ENCODE results near the gene ROCK2. TPM values are rescaled to one million over a fixed set of nuclear protein-coding genes. Genes with fewer than 3 reads are reported as not detected.

The ROCK2 gene
- total and polyA plus RNA-seq, 2 of the 13 experiments (the other 11 are each of a cell fraction or from before 2014, with no cell fraction given) = 38.1 to 119 TPM

- TF ChIP-seq, protein P1, sequence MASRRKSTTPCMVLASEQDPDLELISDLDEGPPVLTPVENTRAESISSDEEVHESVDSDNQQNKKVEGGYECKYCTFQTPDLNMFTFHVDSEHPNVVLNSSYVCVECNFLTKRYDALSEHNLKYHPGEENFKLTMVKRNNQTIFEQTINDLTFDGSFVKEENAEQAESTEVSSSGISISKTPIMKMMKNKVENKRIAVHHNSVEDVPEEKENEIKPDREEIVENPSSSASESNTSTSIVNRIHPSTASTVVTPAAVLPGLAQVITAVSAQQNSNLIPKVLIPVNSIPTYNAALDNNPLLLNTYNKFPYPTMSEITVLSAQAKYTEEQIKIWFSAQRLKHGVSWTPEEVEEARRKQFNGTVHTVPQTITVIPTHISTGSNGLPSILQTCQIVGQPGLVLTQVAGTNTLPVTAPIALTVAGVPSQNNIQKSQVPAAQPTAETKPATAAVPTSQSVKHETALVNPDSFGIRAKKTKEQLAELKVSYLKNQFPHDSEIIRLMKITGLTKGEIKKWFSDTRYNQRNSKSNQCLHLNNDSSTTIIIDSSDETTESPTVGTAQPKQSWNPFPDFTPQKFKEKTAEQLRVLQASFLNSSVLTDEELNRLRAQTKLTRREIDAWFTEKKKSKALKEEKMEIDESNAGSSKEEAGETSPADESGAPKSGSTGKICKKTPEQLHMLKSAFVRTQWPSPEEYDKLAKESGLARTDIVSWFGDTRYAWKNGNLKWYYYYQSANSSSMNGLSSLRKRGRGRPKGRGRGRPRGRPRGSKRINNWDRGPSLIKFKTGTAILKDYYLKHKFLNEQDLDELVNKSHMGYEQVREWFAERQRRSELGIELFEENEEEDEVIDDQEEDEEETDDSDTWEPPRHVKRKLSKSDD (CRISPR knock-in tag; IDR thresholded peaks at IDR 0.05; ENCODE audit: low read depth) = peak; percentile 86
- TF ChIP-seq ZNF343 (CRISPR knock-in tag; IDR thresholded peaks at IDR 0.05) = peak; percentile 30; the same call in 1 of the 2 replicates
- no peak; the same call in 1 of the 2 replicates for TF ChIP-seq RFX5 (IDR thresholded peaks at IDR 0.05; ENCODE audit: low read depth, low read length)
- TF ChIP-seq ZNF589 (CRISPR knock-in tag; conservative IDR thresholded peaks at IDR 0.05) = peak; percentile 68; the same call in 1 of the 2 replicates
- peak; percentile 52; the same call in 1 of the 2 replicates for TF ChIP-seq NFKBIZ (CRISPR knock-in tag; IDR thresholded peaks at IDR 0.05)
- peak; percentile 21; the same call in 1 of the 2 replicates for TF ChIP-seq MAFF (IDR thresholded peaks at IDR 0.05; ENCODE audit: low read depth, low read length)
- peak; percentile 79 for TF ChIP-seq ZNF441 (CRISPR knock-in tag; IDR thresholded peaks at IDR 0.05; ENCODE audit: borderline replicate concordance)
- TF ChIP-seq ZBTB7B (CRISPR knock-in tag; IDR thresholded peaks at IDR 0.05) = peak; percentile 94
- no peak; the same call in 1 of the 2 replicates for TF ChIP-seq GTF3A (CRISPR knock-in tag; conservative IDR thresholded peaks at IDR 0.05)
- TF ChIP-seq ZNF329 (CRISPR knock-in tag; IDR thresholded peaks at IDR 0.05; ENCODE audit: low read depth) = peak; percentile 86; the same call in 1 of the 2 replicates
- TF ChIP-seq ZBTB46 (CRISPR knock-in tag; IDR thresholded peaks at IDR 0.05; ENCODE audit: borderline replicate concordance) = peak; percentile 99
- peak; percentile 29; the same call in 1 of the 2 replicates for TF ChIP-seq ZC3H13 (CRISPR knock-in tag; IDR thresholded peaks at IDR 0.05)
- no peak; the same call in 1 of the 2 replicates for TF ChIP-seq ZNF567 (CRISPR knock-in tag; IDR thresholded peaks at IDR 0.05; ENCODE audit: borderline replicate concordance)
- peak; percentile 60; the same call in 1 of the 2 replicates for TF ChIP-seq YEATS2 (CRISPR knock-in tag; IDR thresholded peaks at IDR 0.05; ENCODE audit: borderline replicate concordance)
- TF ChIP-seq, protein P2, sequence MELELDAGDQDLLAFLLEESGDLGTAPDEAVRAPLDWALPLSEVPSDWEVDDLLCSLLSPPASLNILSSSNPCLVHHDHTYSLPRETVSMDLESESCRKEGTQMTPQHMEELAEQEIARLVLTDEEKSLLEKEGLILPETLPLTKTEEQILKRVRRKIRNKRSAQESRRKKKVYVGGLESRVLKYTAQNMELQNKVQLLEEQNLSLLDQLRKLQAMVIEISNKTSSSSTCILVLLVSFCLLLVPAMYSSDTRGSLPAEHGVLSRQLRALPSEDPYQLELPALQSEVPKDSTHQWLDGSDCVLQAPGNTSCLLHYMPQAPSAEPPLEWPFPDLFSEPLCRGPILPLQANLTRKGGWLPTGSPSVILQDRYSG (CRISPR knock-in tag; IDR thresholded peaks at IDR 0.05) = no peak
- TF ChIP-seq NCOA2 (CRISPR knock-in tag; IDR thresholded peaks at IDR 0.05) = peak; percentile 88
- TF ChIP-seq, protein P3, sequence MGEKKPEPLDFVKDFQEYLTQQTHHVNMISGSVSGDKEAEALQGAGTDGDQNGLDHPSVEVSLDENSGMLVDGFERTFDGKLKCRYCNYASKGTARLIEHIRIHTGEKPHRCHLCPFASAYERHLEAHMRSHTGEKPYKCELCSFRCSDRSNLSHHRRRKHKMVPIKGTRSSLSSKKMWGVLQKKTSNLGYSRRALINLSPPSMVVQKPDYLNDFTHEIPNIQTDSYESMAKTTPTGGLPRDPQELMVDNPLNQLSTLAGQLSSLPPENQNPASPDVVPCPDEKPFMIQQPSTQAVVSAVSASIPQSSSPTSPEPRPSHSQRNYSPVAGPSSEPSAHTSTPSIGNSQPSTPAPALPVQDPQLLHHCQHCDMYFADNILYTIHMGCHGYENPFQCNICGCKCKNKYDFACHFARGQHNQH (CRISPR knock-in tag; IDR thresholded peaks at IDR 0.05) = peak; percentile 74; the same call in 1 of the 2 replicates
- TF ChIP-seq MEF2D (CRISPR knock-in tag; IDR thresholded peaks at IDR 0.05) = peak; percentile 88
- TF ChIP-seq GATA4 (IDR thresholded peaks at IDR 0.05; ENCODE audit: borderline replicate concordance, low read depth) = peak; percentile 15; the same call in 1 of the 2 replicates
- TF ChIP-seq FOXK2 (IDR thresholded peaks at IDR 0.05) = peak; percentile 22; the same call in 1 of the 2 replicates
- TF ChIP-seq ZNF770 (CRISPR knock-in tag; IDR thresholded peaks at IDR 0.05) = peak; percentile 97
These were observed 26.1 kb upstream of the ROCK2 start (continued) for GRCh38 chr2:11370377-11371091.

All from HepG2 (cell line).